SHP77 treated with DMSO at 0.1 percent for 48 hours (cell line): ENCODE results near the gene RAD21L1.

Experiments
- DNase-seq: peaks from one replicate; lab custom pipeline; 2025; lab: John Stamatoyannopoulos, UW

RAD21L1 gene

DNA sequence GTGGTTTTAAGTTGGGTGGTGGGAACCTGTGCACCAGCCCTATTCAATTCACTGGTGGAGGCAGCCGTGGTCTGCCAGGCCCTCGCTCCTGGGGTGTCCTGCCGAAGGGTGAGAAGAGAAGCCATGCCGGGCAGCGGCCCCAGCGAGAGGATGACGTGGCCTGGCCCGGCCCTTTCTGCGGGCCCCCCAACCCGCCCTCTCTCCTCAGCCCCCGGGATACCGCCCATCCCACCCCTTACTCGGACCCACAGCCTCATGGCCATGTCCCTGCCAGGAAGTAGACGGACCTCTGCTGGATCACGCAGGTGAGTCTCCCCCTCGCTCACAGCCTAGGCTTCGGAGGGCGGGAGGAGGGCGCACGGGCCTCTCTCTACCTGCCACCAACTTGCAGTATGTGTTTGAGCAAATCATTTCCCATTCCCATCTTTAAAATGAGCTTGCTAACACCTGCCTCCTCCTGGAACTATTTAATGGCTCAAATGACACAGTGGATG lies 70.3 kb downstream of the RAD21L1 start:
- no peak for DNase-seq

DNA sequence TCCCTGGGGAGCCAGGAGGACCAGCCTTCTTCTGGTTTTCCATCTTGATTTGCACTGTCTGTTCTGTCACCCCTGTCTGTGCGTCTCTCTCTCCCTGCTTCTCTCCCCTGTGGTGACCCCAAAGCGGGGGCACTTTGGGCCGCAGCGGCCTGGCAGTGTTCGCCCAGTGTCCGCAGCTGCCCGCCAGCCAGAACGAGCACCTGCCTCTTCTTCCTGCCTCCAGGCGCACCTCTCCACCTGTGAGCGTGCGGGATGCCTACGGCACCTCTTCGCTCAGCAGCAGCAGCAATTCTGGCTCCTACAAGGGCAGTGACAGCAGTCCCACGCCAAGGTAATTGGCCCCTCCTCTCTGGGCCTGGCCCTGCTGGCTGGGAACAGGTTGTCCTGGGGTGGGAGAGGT lies 71.1 kb downstream of the RAD21L1 start:
- no peak for DNase-seq

DNA sequence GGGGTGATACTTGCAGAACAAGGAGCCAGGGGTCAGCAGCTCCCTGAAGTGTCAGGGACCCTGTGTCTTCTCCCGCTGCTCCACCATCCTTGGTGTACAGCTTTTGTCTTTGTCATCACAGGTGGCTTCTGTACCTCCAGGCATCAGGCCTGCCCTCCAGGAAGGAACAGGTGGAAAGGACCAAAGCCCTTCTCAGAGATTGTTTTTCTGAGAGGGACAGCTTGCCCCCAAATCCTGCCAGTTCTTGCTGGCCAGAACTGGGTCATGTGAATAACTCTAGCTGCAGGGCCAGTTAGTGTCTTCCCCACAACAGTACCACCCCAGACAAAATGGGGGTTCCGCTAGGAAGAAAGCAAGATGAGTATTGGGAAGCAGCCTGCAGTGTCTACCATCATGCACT lies 71.6 kb downstream of the RAD21L1 start:
- DNase-seq, result no peak

DNA sequence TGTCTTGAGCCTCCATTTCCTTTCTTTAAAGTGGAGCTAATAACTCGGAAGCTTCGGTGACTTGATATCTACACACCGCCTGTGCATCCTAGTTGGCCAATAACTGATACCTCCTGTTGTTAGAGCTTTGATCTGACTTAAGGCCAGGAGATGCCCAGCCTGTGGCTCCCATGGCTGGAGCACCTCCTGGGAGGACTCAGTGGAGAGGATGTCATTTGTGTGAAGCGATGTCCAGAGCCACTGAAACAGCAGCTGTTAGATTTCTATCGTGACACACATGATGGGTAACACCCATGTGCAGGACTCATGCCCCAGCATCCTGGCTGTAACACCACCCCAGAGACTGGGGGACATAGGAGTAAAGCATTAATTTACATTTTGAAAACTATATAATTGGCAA lies 72.3 kb downstream of the RAD21L1 start:
- DNase-seq, result no peak

DNA sequence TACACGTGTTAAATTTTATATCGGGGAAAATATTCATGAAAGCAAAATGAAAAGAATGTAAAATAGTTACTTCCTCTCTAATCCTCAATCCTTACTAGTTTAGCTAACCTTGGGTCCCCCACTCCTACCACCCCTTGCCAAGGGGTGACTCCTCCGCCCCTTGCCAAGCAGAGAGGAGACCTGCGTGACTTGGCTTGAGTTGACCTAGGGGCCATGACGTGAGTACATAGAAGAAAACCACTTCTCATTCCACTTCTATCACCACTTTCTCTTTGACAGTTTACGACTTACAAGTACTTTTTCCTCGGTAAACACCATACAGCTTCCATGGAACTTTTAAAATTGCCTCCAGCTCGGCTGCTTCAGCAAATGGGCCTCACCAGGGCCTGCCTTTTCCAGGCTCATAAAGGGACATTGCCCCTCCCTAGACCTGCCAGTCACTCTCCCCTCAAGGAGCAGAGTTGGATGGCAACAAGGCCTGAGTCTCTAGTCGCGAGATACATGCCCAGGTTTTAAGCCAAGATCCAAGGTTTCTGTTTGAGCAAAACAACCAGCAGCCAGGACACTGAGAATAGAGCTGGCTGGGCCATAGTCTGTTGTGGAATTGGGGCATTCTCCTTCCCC lies 73.2 kb downstream of the RAD21L1 start:
- DNase-seq, result no peak

DNA sequence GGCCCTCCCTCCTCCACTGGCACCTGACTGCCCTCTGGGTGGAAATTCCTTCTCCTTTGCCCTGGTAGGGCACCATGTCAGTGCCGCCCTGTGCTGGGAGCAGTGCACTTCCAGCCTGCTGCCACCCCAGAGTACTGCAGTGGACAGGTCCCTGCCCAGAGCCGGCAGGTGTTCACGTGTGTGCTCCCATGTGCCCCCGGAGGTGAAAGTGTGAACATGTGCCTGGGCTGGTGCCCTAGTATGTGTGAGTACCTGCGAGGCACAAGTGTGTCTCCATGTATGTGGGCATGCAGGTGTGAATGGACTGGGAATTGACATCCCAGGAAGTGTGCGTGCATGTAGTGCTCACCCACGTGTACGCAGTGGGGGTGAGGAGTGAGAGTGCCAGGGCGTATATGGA lies 73.7 kb downstream of the RAD21L1 start:
- no peak for DNase-seq

DNA sequence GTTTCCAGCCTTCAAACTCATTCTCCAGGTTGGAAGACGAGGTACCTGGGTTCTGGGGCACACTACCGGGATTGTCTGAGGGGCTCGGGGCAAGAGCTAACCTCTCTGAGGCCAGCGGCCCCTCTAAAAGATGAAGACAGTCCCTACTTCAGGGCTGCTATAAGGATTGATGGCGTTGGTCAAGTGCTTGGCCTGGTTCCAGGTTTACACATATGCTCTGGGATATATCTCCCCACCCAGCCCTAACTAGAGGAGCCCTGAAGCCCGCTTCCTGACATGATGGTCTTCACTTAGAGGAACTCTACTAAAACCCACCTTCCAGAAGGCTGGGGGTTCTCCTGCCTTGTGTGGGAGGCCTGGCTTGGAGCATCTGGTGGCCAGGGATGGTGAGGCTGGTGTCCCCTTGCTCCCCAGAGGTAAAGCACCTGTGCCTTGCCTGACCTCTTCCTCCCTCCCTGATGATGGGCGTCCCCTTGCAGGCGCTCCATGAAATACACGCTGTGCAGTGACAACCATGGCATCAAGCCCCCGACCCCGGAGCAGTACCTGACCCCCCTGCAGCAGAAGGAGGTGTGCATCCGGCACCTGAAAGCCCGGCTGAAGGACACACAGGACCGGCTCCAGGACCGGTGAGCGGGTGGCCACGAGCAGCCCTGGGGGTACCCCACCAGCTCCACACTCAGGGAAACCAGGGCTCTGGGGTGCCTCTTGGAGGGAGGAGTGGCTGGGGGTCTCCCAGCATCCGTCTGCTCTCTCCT lies 74.4 kb downstream of the RAD21L1 start:
- DNase-seq, result no peak

DNA sequence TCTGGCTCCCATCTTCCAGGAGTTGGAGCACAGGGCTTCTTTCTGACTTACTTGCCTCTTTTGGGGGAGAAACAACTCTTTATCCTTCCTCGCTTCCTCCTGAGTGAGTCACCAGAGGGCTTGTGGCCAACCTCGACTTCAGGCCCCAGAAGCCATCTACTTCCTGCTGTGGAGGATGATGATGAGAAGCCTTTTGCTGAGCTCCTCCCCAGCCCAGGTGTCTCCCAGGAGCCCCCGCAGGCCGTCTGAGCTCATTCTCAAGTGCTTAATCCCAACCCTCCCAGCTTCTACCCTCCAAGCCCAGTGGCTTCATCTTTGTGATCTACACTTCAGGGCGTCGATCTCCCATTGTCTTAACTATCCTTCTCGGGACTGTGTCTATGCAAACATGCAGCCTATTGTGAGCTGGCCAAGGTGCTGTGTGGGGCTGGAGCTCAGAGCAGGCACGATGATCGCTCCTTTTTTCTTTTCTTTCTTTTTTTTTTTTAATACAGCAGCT lies 75.2 kb downstream of the RAD21L1 start:
- no peak for DNase-seq

DNA sequence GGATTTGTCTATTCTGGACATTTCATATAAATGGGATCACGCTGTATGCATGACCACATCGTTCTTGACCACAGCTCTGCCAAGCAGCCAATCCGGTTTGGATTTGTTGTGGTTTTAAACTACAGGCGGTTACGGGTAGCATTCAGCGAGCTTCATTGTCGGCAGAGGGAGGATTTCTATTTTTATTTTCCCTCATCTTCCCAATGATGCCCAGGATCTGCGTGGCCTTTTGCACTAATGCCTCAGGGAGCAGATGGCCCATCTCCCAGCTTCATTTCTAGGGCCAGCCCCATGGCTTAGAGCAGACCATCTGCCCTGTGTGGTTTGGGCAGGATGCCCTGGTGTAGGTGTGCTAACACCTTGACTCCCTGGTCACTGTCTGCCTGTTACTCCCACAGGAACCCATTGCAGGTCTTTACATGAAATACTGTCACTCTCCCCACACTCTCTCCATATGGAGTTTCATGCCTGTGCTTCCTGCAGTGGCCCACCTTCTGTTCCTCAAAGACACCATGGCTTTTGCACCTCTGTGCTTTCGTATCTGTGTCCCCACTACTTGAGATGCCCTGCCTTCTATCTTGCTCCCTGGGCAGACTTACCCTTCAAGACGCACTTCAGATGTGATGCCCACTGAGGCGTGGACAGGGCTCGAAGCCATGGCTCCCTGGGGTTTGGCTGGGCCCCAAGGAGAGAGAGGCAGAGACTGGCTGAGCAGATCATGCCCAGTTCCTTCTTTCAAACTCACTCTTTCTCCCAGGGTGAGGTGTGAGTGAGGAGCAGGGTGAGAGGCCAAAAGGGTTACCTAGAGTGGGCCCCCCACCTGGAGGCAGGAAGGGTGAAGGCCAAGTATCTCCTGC lies 77.1 kb downstream of the RAD21L1 start:
- DNase-seq, result no peak

DNA sequence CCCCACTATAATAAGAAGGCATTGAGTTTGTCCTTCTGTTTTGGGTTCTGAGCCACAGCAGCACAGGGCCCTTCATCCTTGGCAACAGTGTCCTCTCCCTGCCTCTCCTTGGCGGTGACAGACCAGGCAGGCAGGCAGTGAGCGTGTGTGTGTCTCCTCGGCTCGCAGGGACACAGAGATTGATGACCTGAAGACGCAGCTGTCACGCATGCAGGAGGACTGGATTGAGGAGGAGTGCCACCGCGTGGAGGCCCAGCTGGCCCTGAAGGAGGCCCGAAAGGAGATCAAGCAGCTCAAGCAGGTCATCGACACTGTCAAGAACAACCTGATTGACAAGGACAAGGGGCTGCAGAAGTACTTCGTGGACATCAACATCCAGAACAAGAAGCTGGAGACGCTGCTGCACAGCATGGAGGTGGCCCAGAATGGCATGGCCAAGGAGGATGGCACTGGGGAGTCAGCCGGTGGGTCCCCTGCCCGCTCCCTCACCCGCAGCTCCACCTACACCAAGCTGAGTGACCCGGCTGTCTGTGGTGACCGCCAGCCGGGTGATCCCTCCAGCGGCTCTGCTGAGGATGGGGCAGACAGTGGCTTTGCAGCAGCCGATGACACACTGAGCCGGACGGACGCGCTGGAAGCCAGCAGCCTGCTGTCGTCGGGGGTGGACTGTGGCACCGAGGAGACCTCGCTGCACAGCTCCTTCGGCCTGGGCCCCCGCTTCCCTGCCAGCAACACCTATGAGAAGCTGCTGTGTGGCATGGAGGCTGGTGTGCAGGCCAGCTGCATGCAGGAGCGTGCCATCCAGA lies 79.1 kb downstream of the RAD21L1 start:
- DNase-seq, result no peak
